ENCODE data around the gene RPS10. TPM values are rescaled to one million over a fixed set of nuclear protein-coding genes. Genes with fewer than 3 reads are reported as not detected.

Gene RPS10
- total RNA-seq, 3 donors from 2014 or later (not counting 1 experiment from before 2014, with no cell fraction given) = 916 to 1,058 (median 1,045) TPM

DNA sequence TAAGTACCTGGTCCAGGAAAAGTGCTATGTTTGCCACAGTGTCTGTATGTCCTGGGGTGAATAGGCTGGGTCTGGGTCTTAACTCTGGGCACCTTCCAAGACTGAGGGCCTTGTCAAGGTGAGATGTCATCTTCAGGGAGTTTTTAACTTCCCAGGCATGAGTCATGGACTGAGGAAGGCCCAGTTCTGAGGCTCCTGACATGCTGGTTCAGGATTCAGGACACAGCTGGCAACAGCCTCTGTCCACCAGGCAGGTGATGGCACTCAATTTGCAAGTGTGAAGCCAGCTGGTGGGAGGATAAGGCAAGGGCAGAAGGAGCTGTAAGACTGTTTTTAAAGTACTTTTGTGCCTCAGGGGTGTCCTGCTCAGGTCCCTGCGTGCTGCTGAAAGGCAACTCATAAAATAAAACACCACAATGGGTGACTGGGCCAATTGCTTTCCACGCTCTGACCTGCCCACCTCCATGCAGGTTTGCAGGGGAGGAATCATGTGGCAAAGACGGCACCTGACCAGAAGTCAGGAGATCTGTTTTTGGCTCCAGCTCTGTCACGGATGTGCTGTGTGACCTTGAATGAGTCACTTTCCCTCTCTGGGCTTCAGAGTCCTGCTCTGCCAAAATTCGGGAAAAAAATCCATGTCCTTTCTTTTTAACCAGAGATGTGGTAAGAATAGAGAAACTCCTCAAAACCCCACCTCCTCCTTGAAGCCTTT, 35.1 kb upstream of the RPS10 start:
- 89% methylated on average over 5 of the region's 5 CpGs for WGBS (ENCODE audit: insufficient coverage)
- H3K9me3 ChIP-seq (ENCODE audit: control insufficient read depth, insufficient read depth, low read length) = no peaks in the 10 kb centered on the region
- no peak overlapping the region for H3K4me3 ChIP-seq (ENCODE audit: low read length)
- Mint-ChIP-seq H3K27ac (no peak overlapping the region), H3K36me3 (no peaks in the 10 kb centered on the region), H3K9me3 (no peaks in the 10 kb centered on the region), H3K4me3 (no peak overlapping the region), H3K27me3 (ENCODE audit: low read depth in 2 of 2) (peaks cover 12 to 15% of the 10 kb centered on the region in 2 donors), H3K4me1 (peaks cover 0 to 5% of the 10 kb centered on the region in 2 donors)
- no peak for DNase-seq
- no peak overlapping the region for H3K27ac ChIP-seq (ENCODE audit: low read length)
- H3K4me1 ChIP-seq (ENCODE audit: control insufficient read depth, insufficient read depth, low read length) = peaks cover 8% of the 10 kb centered on the region
- no peaks in the 10 kb centered on the region for H3K27me3 ChIP-seq (ENCODE audit: control insufficient read depth, insufficient read depth, low read length)
- no peaks in the 10 kb centered on the region for H3K36me3 ChIP-seq (ENCODE audit: control insufficient read depth, insufficient read depth, low read length)
- TF ChIP-seq, protein P1, sequence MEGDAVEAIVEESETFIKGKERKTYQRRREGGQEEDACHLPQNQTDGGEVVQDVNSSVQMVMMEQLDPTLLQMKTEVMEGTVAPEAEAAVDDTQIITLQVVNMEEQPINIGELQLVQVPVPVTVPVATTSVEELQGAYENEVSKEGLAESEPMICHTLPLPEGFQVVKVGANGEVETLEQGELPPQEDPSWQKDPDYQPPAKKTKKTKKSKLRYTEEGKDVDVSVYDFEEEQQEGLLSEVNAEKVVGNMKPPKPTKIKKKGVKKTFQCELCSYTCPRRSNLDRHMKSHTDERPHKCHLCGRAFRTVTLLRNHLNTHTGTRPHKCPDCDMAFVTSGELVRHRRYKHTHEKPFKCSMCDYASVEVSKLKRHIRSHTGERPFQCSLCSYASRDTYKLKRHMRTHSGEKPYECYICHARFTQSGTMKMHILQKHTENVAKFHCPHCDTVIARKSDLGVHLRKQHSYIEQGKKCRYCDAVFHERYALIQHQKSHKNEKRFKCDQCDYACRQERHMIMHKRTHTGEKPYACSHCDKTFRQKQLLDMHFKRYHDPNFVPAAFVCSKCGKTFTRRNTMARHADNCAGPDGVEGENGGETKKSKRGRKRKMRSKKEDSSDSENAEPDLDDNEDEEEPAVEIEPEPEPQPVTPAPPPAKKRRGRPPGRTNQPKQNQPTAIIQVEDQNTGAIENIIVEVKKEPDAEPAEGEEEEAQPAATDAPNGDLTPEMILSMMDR (IDR thresholded peaks at IDR 0.05) = no peak
- intact Hi-C loops (cut with micrococcal nuclease) = loop anchor here (1.0 to 10.0 kb wide), 4 partner anchors 148 to 781 kb away; no protein-coding TSS in a partner anchor
- no peak for ATAC-seq

DNA sequence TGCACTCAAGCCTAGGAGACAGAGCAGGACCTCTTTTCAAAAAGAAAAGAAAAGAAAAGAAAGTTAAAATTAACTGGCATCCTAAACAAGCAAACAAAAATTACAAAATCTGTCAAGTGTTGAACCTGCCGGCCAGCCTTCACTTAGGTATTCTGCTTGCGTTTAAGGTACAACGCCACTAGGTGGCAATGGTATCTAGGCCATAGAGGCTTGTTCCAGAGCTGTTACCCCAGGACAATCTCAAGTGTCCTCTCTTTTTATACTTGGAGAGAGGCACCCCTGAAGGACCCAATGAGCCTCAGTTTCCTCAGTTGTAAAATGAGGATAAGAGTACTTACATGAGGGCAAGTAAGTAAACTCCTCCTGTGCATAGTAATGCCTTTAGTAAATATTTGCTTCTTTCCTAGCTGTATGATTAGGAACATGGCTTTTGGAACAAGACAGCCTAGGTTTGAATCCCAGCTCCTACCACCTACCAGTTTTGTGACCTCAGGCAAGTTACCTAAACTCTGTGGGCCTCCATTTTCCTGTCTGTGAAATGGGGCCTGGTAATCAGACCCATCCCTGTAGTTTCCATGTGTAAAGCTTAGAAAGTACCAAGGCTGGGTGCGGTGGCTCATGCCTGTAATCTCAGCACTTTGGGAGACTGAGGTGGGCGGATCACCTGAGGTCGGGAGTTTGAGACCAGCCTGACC, 34.2 kb upstream of the RPS10 start:
- ATAC-seq (peak; percentile 66 to 88 (median 85)), DNase-seq (peak; percentile 30 to 78)
- Histone ChIP-seq H3K36me3 (ENCODE audit: control insufficient read depth, insufficient read depth, low read length) (no peaks in the 10 kb centered on the region), H3K27me3 (ENCODE audit: control insufficient read depth, insufficient read depth, low read length) (no peaks in the 10 kb centered on the region), H3K4me1 (ENCODE audit: control insufficient read depth, insufficient read depth, low read length) (peaks cover 1% of the 10 kb centered on the region), H3K27ac (ENCODE audit: low read length) (no peak overlapping the region), H3K9me3 (ENCODE audit: control insufficient read depth, insufficient read depth, low read length) (no peaks in the 10 kb centered on the region), H3K4me3 (ENCODE audit: low read length) (no peak overlapping the region)
- intact Hi-C loops (cut with micrococcal nuclease) = loop anchor here (1.0 to 10.0 kb wide), 4 partner anchors 149 to 782 kb away; no protein-coding TSS in a partner anchor
- WGBS (ENCODE audit: insufficient coverage) = 18% methylated on average over 3 of the region's 6 CpGs
- no peak overlapping the region for H3K27ac Mint-ChIP-seq
- H3K36me3 Mint-ChIP-seq = no peaks in the 10 kb centered on the region
- peaks cover 0 to under 1% of the 10 kb centered on the region in 2 donors for H3K4me1 Mint-ChIP-seq
- H3K27me3 Mint-ChIP-seq (ENCODE audit: low read depth in 2 of 2) = peaks cover 7 to 13% of the 10 kb centered on the region in 2 donors
- H3K9me3 Mint-ChIP-seq = no peaks in the 10 kb centered on the region
- H3K4me3 Mint-ChIP-seq = no peak overlapping the region
- TF ChIP-seq, protein P1 (IDR thresholded peaks at IDR 0.05) = peak; percentile 72

DNA sequence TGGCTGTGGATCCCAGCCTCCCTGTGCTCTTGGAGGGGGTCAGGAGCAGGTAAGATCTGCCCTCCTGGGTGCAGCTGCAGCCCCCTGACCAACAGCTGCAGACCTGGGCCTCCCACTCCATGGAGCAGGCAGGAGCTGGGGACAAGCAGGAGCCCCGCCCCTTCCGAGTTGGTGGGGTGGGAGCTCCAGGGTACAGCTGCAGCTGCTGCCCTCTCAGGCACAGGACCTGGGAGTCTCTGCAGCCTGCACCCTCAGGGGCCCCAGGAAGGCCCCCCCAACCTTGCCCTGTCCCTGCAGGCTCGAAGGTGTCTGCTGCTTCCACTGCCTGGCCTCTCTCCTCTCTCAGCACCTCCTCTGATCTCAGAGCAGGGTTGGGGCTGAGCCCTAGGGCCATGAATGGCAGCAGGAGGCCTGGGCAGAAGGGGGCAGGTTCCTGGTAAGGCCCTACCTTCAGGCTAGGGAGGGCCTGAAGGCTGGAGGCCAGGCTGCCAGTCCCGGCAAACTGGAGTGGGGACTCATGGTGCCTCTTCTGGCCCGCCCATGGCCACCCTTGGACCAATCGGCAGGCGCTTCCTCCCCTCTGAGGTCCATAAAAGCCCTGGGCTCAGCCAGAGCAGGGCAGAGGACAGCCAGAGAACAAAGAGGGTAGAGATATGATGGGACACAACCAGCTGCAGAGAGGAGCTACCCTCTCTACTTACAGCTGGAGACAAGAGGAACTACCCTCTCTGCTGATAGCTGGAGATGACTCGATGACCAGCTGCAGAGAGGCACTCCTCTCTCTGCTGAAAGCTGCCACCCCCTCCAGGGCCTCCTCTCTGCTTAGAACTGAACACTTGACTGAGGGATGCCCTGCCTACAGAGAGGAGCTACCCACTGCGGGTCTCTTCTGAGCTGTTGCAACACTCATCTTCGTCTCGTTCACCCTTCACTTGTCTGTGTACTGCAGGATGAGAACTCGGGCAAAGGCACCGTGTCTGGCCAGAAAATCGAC, 32.2 kb upstream of the RPS10 start:
- Histone ChIP-seq H3K4me3 (ENCODE audit: low read length) (no peak overlapping the region), H3K27ac (ENCODE audit: low read length) (no peak overlapping the region), H3K4me1 (ENCODE audit: control insufficient read depth, insufficient read depth, low read length) (no peaks in the 10 kb centered on the region), H3K9me3 (ENCODE audit: control insufficient read depth, insufficient read depth, low read length) (no peaks in the 10 kb centered on the region), H3K36me3 (ENCODE audit: control insufficient read depth, insufficient read depth, low read length) (no peaks in the 10 kb centered on the region), H3K27me3 (ENCODE audit: control insufficient read depth, insufficient read depth, low read length) (no peaks in the 10 kb centered on the region)
- H3K27me3 Mint-ChIP-seq (ENCODE audit: low read depth in 2 of 2) = peaks cover 0 to 6% of the 10 kb centered on the region in 2 donors
- no peaks in the 10 kb centered on the region for H3K9me3 Mint-ChIP-seq
- 84% methylated on average over 14 of the region's 14 CpGs for WGBS (ENCODE audit: insufficient coverage)
- TF ChIP-seq, protein P1 (IDR thresholded peaks at IDR 0.05) = no peak
- intact Hi-C loops (cut with micrococcal nuclease) = no loop called here
- DNase-seq (no peak), ATAC-seq (no peak)
- H3K36me3 Mint-ChIP-seq = no peaks in the 10 kb centered on the region
- H3K4me3 Mint-ChIP-seq = no peak overlapping the region
- H3K4me1 Mint-ChIP-seq = no peaks in the 10 kb centered on the region
- H3K27ac Mint-ChIP-seq = no peak overlapping the region

Measured in natural killer cell (primary cell).